ENCODE results near the gene ZNF649.

GRCh38 chr19:51889934-51890333 is 14.9 kb downstream of the ZNF649 start:
- TF ChIP-seq CTCF (IDR thresholded peaks at IDR 0.05) = no peak
- TF ChIP-seq POLR2A (IDR thresholded peaks at IDR 0.05) = no peak
- no peak for TF ChIP-seq EP300 (IDR thresholded peaks at IDR 0.05)
- no peak for TF ChIP-seq POLR2AphosphoS5 (IDR thresholded peaks at IDR 0.05)
